HepG2 (cell line): ENCODE results near the gene C16orf95. TPM values are rescaled to one million over a fixed set of nuclear protein-coding genes. Genes with fewer than 3 reads are reported as not detected.

Experiments
- ARNT ChIP-seq: fragments of 450-650 bp; IDR thresholded peaks from 2 replicates; pipeline ENCODE4 v1.6.1; 2017
- DPF2 ChIP-seq: sonication (generic); formaldehyde crosslinking; IDR thresholded peaks from 2 replicates; pipeline ENCODE4 v1.4.0; 2020; ENCODE audit warnings: mild to moderate bottlenecking, low read depth, missing genetic modification reagents, borderline replicate concordance
- KDM3A ChIP-seq: IDR thresholded peaks from 2 replicates; pipeline ENCODE4 v1.6.1; 2018; ENCODE audit warnings: low read depth, missing compliant biosample characterization
- MAFK ChIP-seq, 2 experiments: IDR thresholded peaks in 1 of 2; conservative IDR thresholded peaks in 1 of 2; 2 replicates each; pipeline ENCODE4 v1.6.1; 2011; ENCODE audit warnings: improper control_type of control experiment in 2 of 2, low read length in 2 of 2
- NONO ChIP-seq, 2 experiments: fragments of 450-650 bp in 1 of 2; sonication (generic) in 1 of 2; formaldehyde crosslinking in 1 of 2; IDR thresholded peaks in 1 of 2; conservative IDR thresholded peaks in 1 of 2; 2 replicates each; pipeline versions ENCODE4 v1.6.1 to v1.8.0; 2017 to 2022; ENCODE audit warnings: mild to moderate bottlenecking in 1 of 2, missing genetic modification reagents in 1 of 2, moderate library complexity in 1 of 2
- TCF7 ChIP-seq: sonication (generic); IDR thresholded peaks from 2 replicates; pipeline ENCODE4 v1.6.1; 2016; ENCODE audit warnings: antibody characterized with exemption, low read depth
- ZNF430 ChIP-seq: sonication (generic); formaldehyde crosslinking; IDR thresholded peaks from 2 replicates; pipeline ENCODE4 v1.9.0; 2021; ENCODE audit warnings: mild to moderate bottlenecking, missing genetic modification reagents
- ZNF451 ChIP-seq: sonication (generic); formaldehyde crosslinking; IDR thresholded peaks from 2 replicates; pipeline ENCODE4 v1.5.0; 2020; ENCODE audit warnings: mild to moderate bottlenecking, missing genetic modification reagents
- ZSCAN25 ChIP-seq: sonication (generic); formaldehyde crosslinking; IDR thresholded peaks from 2 replicates; pipeline ENCODE4 v1.8.0; 2022; ENCODE audit warnings: mild to moderate bottlenecking, missing genetic modification reagents
- polyA plus RNA-seq, 8 experiments: library from polyadenylated mRNA; depleted of rRNA in 3 of 8; stranded (reverse) in 7 of 8; unstranded in 1 of 8; fragments of >200 nt; fragmentation: Illumina TruSeq in 4 of 8; extraction: Trizol in 4 of 8; gene quantifications; 2 replicates each; pipeline versions ENCODE4 v1.2.1 to v1.2.3, GENCODE V29; 2011 to 2016; ENCODE audit warnings: low read depth in 4 of 8, missing spikeins in 1 of 8, mixed read lengths in 1 of 8; ENCODE audit not compliant: insufficient read depth in 1 of 8
- total RNA-seq, 5 experiments: library from RNA; depleted of rRNA; stranded (reverse); fragments of >200 nt; fragmentation: Illumina TruSeq; extraction: Trizol; gene quantifications; 2 replicates each; pipeline ENCODE4 v1.2.3, GENCODE V29; 2016; ENCODE audit warnings: low read depth in 1 of 5
- TF ChIP-seq, protein P1 (sequence below): sonication (generic); formaldehyde crosslinking; IDR thresholded peaks from 2 replicates; pipeline ENCODE4 v1.9.0; 2021; ENCODE audit warnings: missing genetic modification reagents, borderline replicate concordance
- TF ChIP-seq, protein P2 (sequence below): sonication (generic); formaldehyde crosslinking; IDR thresholded peaks from 2 replicates; pipeline ENCODE4 v1.9.0; 2021; ENCODE audit warnings: missing genetic modification reagents, borderline replicate concordance
- TF ChIP-seq, protein P3 (sequence below): sonication (generic); formaldehyde crosslinking; conservative IDR thresholded peaks from 2 replicates; pipeline ENCODE4 v1.8.0; 2022; ENCODE audit warnings: mild to moderate bottlenecking, moderate library complexity, missing genetic modification reagents
- TF ChIP-seq, protein P4 (sequence below), 2 experiments: IDR thresholded peaks; 2 replicates each; pipeline ENCODE4 v1.6.1; 2011 to 2012; ENCODE audit warnings: low read length in 2 of 2, borderline replicate concordance in 1 of 2, low read depth in 1 of 2, mild to moderate bottlenecking in 1 of 2, moderate library complexity in 1 of 2
- TF ChIP-seq, protein P5 (sequence below): sonication (generic); formaldehyde crosslinking; IDR thresholded peaks from 2 replicates; pipeline ENCODE4 v1.4.0; 2020; ENCODE audit warnings: missing genetic modification reagents, mild to moderate bottlenecking, borderline replicate concordance

C16orf95 gene
- total and polyA plus RNA-seq, 2 of the 13 experiments (the other 11 are each of a cell fraction or from before 2014, with no cell fraction given) = 2.8 to 8.6 TPM

DNA sequence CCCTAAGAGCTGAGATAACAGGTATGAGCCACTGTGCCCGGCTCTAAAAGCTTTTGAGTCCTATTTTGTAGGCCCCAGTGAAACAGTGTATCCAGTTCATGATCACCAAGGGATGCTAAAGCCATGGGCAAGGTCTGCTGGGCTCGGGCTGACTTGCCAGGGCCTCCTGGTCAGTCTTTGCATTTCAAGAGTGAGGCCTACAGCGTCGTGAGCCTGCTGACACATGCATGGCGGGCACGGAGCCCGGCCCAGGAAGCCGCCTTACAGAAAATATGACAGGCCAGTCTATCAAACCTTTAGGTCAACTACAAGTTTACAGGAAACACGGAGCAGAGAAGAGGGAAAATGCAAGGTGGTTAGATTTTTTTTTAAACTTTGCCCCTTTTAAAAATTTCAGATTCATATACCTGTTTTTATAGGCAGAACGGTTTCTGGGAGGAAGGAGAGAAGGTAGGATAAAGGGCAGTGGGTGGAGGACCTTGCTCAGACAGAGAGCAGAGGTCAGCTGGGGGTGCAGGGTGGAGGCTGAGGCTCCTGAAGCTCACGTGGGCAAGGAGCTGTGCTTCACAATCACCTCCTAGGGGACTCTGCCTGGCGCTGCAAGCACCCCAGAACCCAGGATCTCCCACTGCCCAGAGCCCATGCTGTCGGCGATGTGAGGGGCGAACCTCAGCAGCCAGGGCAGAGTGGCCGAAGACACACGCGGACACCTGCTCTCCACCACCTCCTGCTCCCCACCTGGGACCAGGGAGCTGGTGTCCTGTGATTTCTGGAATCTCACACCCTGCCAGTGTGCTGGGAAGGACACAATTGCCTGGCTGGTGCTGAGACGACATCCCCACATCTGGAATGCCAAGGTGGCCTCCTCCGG lies 21.3 kb downstream of the C16orf95 start (continued):
- TF ChIP-seq TCF7 (no peak), MAFK (conservative IDR thresholded peaks at IDR 0.05 in 1 of 2, IDR thresholded peaks at IDR 0.05 in 1 of 2; ENCODE audit: low read length in 2 of 2) (no peak), ARNT (no peak), DPF2 (CRISPR knock-in tag) (0 out of 2 replicates have a peak, but pooled peaks have one; percentile 36), ZSCAN25 (CRISPR knock-in tag) (no peak), ZNF430 (no peak), NONO (IDR thresholded peaks at IDR 0.05) (no peak), NONO (CRISPR knock-in tag; conservative IDR thresholded peaks at IDR 0.05) (no peak), ZNF451 (CRISPR knock-in tag) (no peak), KDM3A (CRISPR knock-in tag) (no peak)
- TF ChIP-seq, protein P1, sequence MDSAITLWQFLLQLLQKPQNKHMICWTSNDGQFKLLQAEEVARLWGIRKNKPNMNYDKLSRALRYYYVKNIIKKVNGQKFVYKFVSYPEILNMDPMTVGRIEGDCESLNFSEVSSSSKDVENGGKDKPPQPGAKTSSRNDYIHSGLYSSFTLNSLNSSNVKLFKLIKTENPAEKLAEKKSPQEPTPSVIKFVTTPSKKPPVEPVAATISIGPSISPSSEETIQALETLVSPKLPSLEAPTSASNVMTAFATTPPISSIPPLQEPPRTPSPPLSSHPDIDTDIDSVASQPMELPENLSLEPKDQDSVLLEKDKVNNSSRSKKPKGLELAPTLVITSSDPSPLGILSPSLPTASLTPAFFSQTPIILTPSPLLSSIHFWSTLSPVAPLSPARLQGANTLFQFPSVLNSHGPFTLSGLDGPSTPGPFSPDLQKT (CRISPR knock-in tag) = no peak
- TF ChIP-seq, protein P2, sequence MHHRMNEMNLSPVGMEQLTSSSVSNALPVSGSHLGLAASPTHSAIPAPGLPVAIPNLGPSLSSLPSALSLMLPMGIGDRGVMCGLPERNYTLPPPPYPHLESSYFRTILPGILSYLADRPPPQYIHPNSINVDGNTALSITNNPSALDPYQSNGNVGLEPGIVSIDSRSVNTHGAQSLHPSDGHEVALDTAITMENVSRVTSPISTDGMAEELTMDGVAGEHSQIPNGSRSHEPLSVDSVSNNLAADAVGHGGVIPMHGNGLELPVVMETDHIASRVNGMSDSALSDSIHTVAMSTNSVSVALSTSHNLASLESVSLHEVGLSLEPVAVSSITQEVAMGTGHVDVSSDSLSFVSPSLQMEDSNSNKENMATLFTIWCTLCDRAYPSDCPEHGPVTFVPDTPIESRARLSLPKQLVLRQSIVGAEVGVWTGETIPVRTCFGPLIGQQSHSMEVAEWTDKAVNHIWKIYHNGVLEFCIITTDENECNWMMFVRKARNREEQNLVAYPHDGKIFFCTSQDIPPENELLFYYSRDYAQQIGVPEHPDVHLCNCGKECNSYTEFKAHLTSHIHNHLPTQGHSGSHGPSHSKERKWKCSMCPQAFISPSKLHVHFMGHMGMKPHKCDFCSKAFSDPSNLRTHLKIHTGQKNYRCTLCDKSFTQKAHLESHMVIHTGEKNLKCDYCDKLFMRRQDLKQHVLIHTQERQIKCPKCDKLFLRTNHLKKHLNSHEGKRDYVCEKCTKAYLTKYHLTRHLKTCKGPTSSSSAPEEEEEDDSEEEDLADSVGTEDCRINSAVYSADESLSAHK (CRISPR knock-in tag) = no peak
- TF ChIP-seq, protein P3, sequence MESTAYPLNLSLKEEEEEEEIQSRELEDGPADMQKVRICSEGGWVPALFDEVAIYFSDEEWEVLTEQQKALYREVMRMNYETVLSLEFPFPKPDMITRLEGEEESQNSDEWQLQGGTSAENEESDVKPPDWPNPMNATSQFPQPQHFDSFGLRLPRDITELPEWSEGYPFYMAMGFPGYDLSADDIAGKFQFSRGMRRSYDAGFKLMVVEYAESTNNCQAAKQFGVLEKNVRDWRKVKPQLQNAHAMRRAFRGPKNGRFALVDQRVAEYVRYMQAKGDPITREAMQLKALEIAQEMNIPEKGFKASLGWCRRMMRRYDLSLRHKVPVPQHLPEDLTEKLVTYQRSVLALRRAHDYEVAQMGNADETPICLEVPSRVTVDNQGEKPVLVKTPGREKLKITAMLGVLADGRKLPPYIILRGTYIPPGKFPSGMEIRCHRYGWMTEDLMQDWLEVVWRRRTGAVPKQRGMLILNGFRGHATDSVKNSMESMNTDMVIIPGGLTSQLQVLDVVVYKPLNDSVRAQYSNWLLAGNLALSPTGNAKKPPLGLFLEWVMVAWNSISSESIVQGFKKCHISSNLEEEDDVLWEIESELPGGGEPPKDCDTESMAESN (CRISPR knock-in tag) = no peak
- TF ChIP-seq, protein P4, sequence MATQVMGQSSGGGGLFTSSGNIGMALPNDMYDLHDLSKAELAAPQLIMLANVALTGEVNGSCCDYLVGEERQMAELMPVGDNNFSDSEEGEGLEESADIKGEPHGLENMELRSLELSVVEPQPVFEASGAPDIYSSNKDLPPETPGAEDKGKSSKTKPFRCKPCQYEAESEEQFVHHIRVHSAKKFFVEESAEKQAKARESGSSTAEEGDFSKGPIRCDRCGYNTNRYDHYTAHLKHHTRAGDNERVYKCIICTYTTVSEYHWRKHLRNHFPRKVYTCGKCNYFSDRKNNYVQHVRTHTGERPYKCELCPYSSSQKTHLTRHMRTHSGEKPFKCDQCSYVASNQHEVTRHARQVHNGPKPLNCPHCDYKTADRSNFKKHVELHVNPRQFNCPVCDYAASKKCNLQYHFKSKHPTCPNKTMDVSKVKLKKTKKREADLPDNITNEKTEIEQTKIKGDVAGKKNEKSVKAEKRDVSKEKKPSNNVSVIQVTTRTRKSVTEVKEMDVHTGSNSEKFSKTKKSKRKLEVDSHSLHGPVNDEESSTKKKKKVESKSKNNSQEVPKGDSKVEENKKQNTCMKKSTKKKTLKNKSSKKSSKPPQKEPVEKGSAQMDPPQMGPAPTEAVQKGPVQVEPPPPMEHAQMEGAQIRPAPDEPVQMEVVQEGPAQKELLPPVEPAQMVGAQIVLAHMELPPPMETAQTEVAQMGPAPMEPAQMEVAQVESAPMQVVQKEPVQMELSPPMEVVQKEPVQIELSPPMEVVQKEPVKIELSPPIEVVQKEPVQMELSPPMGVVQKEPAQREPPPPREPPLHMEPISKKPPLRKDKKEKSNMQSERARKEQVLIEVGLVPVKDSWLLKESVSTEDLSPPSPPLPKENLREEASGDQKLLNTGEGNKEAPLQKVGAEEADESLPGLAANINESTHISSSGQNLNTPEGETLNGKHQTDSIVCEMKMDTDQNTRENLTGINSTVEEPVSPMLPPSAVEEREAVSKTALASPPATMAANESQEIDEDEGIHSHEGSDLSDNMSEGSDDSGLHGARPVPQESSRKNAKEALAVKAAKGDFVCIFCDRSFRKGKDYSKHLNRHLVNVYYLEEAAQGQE (IDR thresholded peaks at IDR 0.05; ENCODE audit: borderline replicate concordance in 1 of 2, low read depth in 1 of 2, low read length in 2 of 2) = no peak
- TF ChIP-seq, protein P5, sequence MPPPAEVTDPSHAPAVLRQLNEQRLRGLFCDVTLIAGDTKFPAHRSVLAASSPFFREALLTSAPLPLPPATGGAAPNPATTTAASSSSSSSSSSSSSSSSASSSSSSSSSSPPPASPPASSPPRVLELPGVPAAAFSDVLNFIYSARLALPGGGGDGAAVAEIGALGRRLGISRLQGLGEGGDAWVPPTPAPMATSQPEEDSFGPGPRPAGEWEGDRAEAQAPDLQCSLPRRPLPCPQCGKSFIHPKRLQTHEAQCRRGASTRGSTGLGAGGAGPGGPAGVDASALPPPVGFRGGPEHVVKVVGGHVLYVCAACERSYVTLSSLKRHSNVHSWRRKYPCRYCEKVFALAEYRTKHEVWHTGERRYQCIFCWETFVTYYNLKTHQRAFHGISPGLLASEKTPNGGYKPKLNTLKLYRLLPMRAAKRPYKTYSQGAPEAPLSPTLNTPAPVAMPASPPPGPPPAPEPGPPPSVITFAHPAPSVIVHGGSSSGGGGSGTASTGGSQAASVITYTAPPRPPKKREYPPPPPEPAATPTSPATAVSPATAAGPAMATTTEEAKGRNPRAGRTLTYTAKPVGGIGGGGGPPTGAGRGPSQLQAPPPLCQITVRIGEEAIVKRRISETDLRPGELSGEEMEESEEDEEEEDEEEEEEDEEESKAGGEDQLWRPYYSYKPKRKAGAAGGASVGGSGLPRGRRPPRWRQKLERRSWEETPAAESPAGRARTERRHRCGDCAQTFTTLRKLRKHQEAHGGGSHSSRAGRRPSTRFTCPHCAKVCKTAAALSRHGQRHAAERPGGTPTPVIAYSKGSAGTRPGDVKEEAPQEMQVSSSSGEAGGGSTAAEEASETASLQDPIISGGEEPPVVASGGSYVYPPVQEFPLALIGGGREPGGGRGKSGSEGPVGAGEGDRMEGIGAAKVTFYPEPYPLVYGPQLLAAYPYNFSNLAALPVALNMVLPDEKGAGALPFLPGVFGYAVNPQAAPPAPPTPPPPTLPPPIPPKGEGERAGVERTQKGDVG (CRISPR knock-in tag) = 0 out of 2 replicates have a peak, but pooled peaks have one; percentile 37
